Neural progenitor cell (in vitro differentiated cells): Measurements from ENCODE around the gene HINFP. TPM values are rescaled to one million over a fixed set of nuclear protein-coding genes. Genes with fewer than 3 reads are reported as not detected.

ENCODE experiments used
- DNase-seq: peaks from one replicate; pipeline ENCODE4 v3.0.0-alpha.2; 2016; ENCODE audit warnings: low spot score
- H2AFZ ChIP-seq: fragments of 200-600 bp; sonication (generic); replicated peaks from 2 replicates; pipeline ENCODE4 v1.6.1; 2016; ENCODE audit warnings: antibody characterized with exemption
- H3F3A ChIP-seq: fragments of 200-600 bp; sonication (generic); 2 replicates; pipeline ENCODE4 v1.6.1; 2016; ENCODE audit warnings: antibody characterized with exemption, low read depth
- H3K27ac ChIP-seq: fragments of 200-600 bp; sonication (generic); 2 replicates; pipeline ENCODE4 v1.5.1; 2016; ENCODE audit warnings: mild to moderate bottlenecking
- H3K27me3 ChIP-seq: fragments of 200-600 bp; sonication (generic); 2 replicates; pipeline ENCODE4 v1.6.1; 2016; ENCODE audit warnings: mild to moderate bottlenecking, moderate library complexity
- H3K36me3 ChIP-seq: fragments of 200-600 bp; sonication (generic); 2 replicates; pipeline ENCODE4 v1.5.1; 2016
- H3K4me1 ChIP-seq: fragments of 200-600 bp; sonication (generic); 2 replicates; pipeline ENCODE4 v1.6.1; 2016; ENCODE audit warnings: mixed run types
- H3K4me2 ChIP-seq: fragments of 200-600 bp; sonication (generic); 2 replicates; pipeline ENCODE4 v1.6.1; 2016
- H3K4me3 ChIP-seq: fragments of 200-600 bp; sonication (generic); 2 replicates; pipeline ENCODE4 v1.5.1; 2016
- H3K79me2 ChIP-seq: fragments of 200-600 bp; sonication (generic); 2 replicates; pipeline ENCODE4 v1.6.1; 2016; ENCODE audit warnings: low read depth
- H3K9ac ChIP-seq: fragments of 200-600 bp; sonication (generic); 2 replicates; pipeline ENCODE4 v1.6.1; 2016
- H3K9me3 ChIP-seq: fragments of 200-600 bp; sonication (generic); 2 replicates; pipeline ENCODE4 v1.5.1; 2016; ENCODE audit warnings: low read depth
- H4K20me1 ChIP-seq: fragments of 200-600 bp; sonication (generic); 2 replicates; pipeline ENCODE4 v1.6.1; 2016; ENCODE audit warnings: low read depth
- H3K27ac Mint-ChIP-seq: 3 replicates; pipeline ENCODE4 v1.8.0; 2021; ENCODE audit warnings: mixed read lengths
- H3K27me3 Mint-ChIP-seq: 2 replicates; pipeline ENCODE4 v1.8.0; 2022; ENCODE audit warnings: low read depth, mild to moderate bottlenecking, inconsistent platforms, moderate library complexity, mixed read lengths; ENCODE audit not compliant: insufficient read depth
- H3K36me3 Mint-ChIP-seq: 3 replicates; pipeline ENCODE4 v1.8.0; 2021; ENCODE audit warnings: mixed read lengths
- H3K4me1 Mint-ChIP-seq: 3 replicates; pipeline ENCODE4 v1.8.0; 2021; ENCODE audit warnings: mixed read lengths
- H3K4me3 Mint-ChIP-seq: 3 replicates; pipeline ENCODE4 v1.8.0; 2021; ENCODE audit warnings: mild to moderate bottlenecking, moderate library complexity, mixed read lengths
- H3K9me3 Mint-ChIP-seq: 3 replicates; pipeline ENCODE4 v1.8.0; 2020; ENCODE audit warnings: mixed read lengths
- CTCF ChIP-seq: fragments of 200-600 bp; sonication (generic); IDR thresholded peaks from 2 replicates; pipeline ENCODE4 v1.5.1; 2017; ENCODE audit warnings: antibody characterized with exemption, mild to moderate bottlenecking
- EZH2 ChIP-seq: fragments of 200-600 bp; sonication (generic); IDR thresholded peaks from 2 replicates; pipeline ENCODE4 v1.6.1; 2017; ENCODE audit warnings: antibody characterized with exemption, mild to moderate bottlenecking, moderate library complexity
- EZH2phosphoT487 ChIP-seq: fragments of 200-600 bp; sonication (generic); IDR thresholded peaks from 2 replicates; pipeline ENCODE4 v1.6.1; 2017; ENCODE audit warnings: antibody characterized with exemption
- total RNA-seq: library from RNA; depleted of rRNA; stranded (reverse); fragments of >200 nt; gene quantifications from 2 replicates; pipeline ENCODE4 v1.2.3, GENCODE V29; 2015; ENCODE audit warnings: low replicate concordance

HINFP gene
- total RNA-seq, 1 donor from 2014 or later, result 32.5 TPM

GRCh38 chr11:119108146-119108856, 13.1 kb upstream of the HINFP start:
- H3K4me3 ChIP-seq, result peak overlapping the region; percentile 97
- TF ChIP-seq CTCF (no peak), EZH2phosphoT487 (no peak), EZH2 (no peak)

GRCh38 chr11:119108857-119109221, 12.5 kb upstream of the HINFP start:
- Histone ChIP-seq H4K20me1 (peaks cover 4% of the 10 kb centered on the region), H3K36me3 (no peaks in the 10 kb centered on the region), H2AFZ (no peak overlapping the region), H3K4me1 (peaks cover 9% of the 10 kb centered on the region), H3K9me3 (no peaks in the 10 kb centered on the region), H3K4me3 (no peak overlapping the region), H3K9ac (no peak overlapping the region), H3K27me3 (peaks cover 15% of the 10 kb centered on the region), H3K79me2 (peaks cover 4% of the 10 kb centered on the region), H3K27ac (no peak overlapping the region), H3F3A (peaks cover 29% of the 10 kb centered on the region), H3K4me2 (peak overlapping the region; percentile 99)
- Mint-ChIP-seq H3K4me1 (peaks cover 28% of the 10 kb centered on the region), H3K4me3 (peak overlapping the region; percentile 88), H3K27ac (no peak overlapping the region), H3K36me3 (peaks cover 4% of the 10 kb centered on the region), H3K27me3 (no peaks in the 10 kb centered on the region), H3K9me3 (no peaks in the 10 kb centered on the region)
- DNase-seq, result no peak
- TF ChIP-seq EZH2phosphoT487 (no peak), EZH2 (no peak), CTCF (no peak)

More at GRCh38 chr11:119108146-119108856, 13.1 kb upstream of the HINFP start:
- Mint-ChIP-seq H3K4me1 (peaks cover 30% of the 10 kb centered on the region), H3K36me3 (peaks cover 4% of the 10 kb centered on the region), H3K27me3 (peaks cover 1% of the 10 kb centered on the region), H3K9me3 (no peaks in the 10 kb centered on the region), H3K4me3 (peak overlapping the region; percentile 88), H3K27ac (peak overlapping the region; percentile 66)
- Histone ChIP-seq H3K9me3 (no peaks in the 10 kb centered on the region), H3K27ac (no peak overlapping the region), H3F3A (peaks cover 34% of the 10 kb centered on the region), H3K9ac (no peak overlapping the region), H3K36me3 (no peaks in the 10 kb centered on the region), H3K79me2 (peaks cover 8% of the 10 kb centered on the region), H2AFZ (no peak overlapping the region), H3K4me1 (peaks cover 9% of the 10 kb centered on the region), H3K27me3 (peaks cover 15% of the 10 kb centered on the region), H3K4me2 (peak overlapping the region; percentile 99), H4K20me1 (peaks cover 4% of the 10 kb centered on the region)
- peak; percentile 54 for DNase-seq

- Histone ChIP-seq H3F3A (peaks cover 26% of the 10 kb centered on the region), H3K4me3 (no peak overlapping the region), H3K36me3 (no peaks in the 10 kb centered on the region), H3K79me2 (peaks cover 4% of the 10 kb centered on the region), H2AFZ (no peak overlapping the region), H4K20me1 (peaks cover 4% of the 10 kb centered on the region), H3K4me2 (no peak overlapping the region), H3K9me3 (no peaks in the 10 kb centered on the region), H3K27me3 (peaks cover 15% of the 10 kb centered on the region), H3K9ac (no peak overlapping the region), H3K27ac (no peak overlapping the region), H3K4me1 (peaks cover 9% of the 10 kb centered on the region)
- Mint-ChIP-seq H3K4me1 (peaks cover 24% of the 10 kb centered on the region), H3K4me3 (no peak overlapping the region), H3K27ac (no peak overlapping the region), H3K9me3 (no peaks in the 10 kb centered on the region), H3K27me3 (no peaks in the 10 kb centered on the region), H3K36me3 (peaks cover 4% of the 10 kb centered on the region)
- DNase-seq, result no peak
- no peak for TF ChIP-seq EZH2
- TF ChIP-seq EZH2phosphoT487, result no peak
- no peak for TF ChIP-seq CTCF
Measured at GRCh38 chr11:119109843-119110242, 11.5 kb upstream of the HINFP start.
